HepG2 (cell line): ENCODE measurements around the gene CAMKV. TPM values are rescaled to one million over a fixed set of nuclear protein-coding genes. Genes with fewer than 3 reads are reported as not detected.
A peak's percentile ranks its signal among the peaks of the same experiment; 100 is the strongest.

ENCODE experiments used
- DNMT1 ChIP-seq: sonication (generic); formaldehyde crosslinking; IDR thresholded peaks from 2 replicates; pipeline ENCODE4 v1.5.1; 2020; ENCODE audit warnings: mild to moderate bottlenecking, missing genetic modification reagents
- DRAP1 ChIP-seq: IDR thresholded peaks from 2 replicates; pipeline ENCODE4 v1.6.1; 2016; ENCODE audit warnings: missing genetic modification reagents, missing compliant biosample characterization
- ETS1 ChIP-seq: sonication (generic); formaldehyde crosslinking; IDR thresholded peaks from 2 replicates; pipeline ENCODE4 v1.4.0; 2020; ENCODE audit warnings: missing genetic modification reagents
- KLF16 ChIP-seq, 2 experiments: sonication (generic) in 1 of 2; formaldehyde crosslinking in 1 of 2; IDR thresholded peaks; 2 replicates each; pipeline versions ENCODE4 v1.6.1 to v1.8.0; 2016 to 2023; ENCODE audit warnings: missing genetic modification reagents in 2 of 2, missing compliant biosample characterization in 1 of 2
- MAFG ChIP-seq: sonication (generic); formaldehyde crosslinking; IDR thresholded peaks from 2 replicates; pipeline ENCODE4 v1.5.1; 2020; ENCODE audit warnings: mild to moderate bottlenecking, missing genetic modification reagents
- MYC ChIP-seq: sonication (generic); formaldehyde crosslinking; IDR thresholded peaks from 2 replicates; pipeline ENCODE4 v1.9.0; 2021; ENCODE audit warnings: missing genetic modification reagents, borderline replicate concordance
- NFIC ChIP-seq: IDR thresholded peaks from 2 replicates; pipeline ENCODE4 v1.6.1; 2012; ENCODE audit warnings: mild to moderate bottlenecking, low read length, inconsistent platforms
- NFRKB ChIP-seq: fragments of 450-650 bp; IDR thresholded peaks from 2 replicates; pipeline ENCODE4 v1.6.1; 2017
- PRPF4 ChIP-seq: fragments of 200-400 bp; formaldehyde crosslinking; IDR thresholded peaks from 2 replicates; pipeline ENCODE4 v1.6.1; 2016; ENCODE audit warnings: low read length, low read depth; ENCODE audit not compliant: poor library complexity, severe bottlenecking
- RBFOX2 ChIP-seq: fragments of 200-400 bp; formaldehyde crosslinking; IDR thresholded peaks from 2 replicates; pipeline ENCODE4 v1.6.1; 2017; ENCODE audit warnings: low read depth, mild to moderate bottlenecking, low read length
- SALL2 ChIP-seq: sonication (generic); formaldehyde crosslinking; IDR thresholded peaks from 2 replicates; pipeline ENCODE4 v1.8.1; 2023; ENCODE audit warnings: mild to moderate bottlenecking, missing genetic modification reagents, inconsistent platforms
- TRAFD1 ChIP-seq: sonication (generic); formaldehyde crosslinking; IDR thresholded peaks from 2 replicates; pipeline ENCODE4 v1.5.1; 2020; ENCODE audit warnings: missing genetic modification reagents, mild to moderate bottlenecking, borderline replicate concordance
- ZBTB20 ChIP-seq: sonication (generic); formaldehyde crosslinking; IDR thresholded peaks from 2 replicates; pipeline ENCODE4 v1.8.1; 2023; ENCODE audit warnings: missing genetic modification reagents, low read depth, mild to moderate bottlenecking, borderline replicate concordance
- ZBTB21 ChIP-seq: sonication (generic); formaldehyde crosslinking; IDR thresholded peaks from 2 replicates; pipeline ENCODE4 v1.4.0; 2020; ENCODE audit warnings: missing genetic modification reagents
- ZFX ChIP-seq: sonication (generic); formaldehyde crosslinking; IDR thresholded peaks from 2 replicates; pipeline ENCODE4 v1.4.0; 2020; ENCODE audit warnings: mild to moderate bottlenecking, low read depth, missing genetic modification reagents, moderate library complexity
- ZHX1 ChIP-seq: sonication (generic); formaldehyde crosslinking; IDR thresholded peaks from 2 replicates; pipeline ENCODE4 v1.8.1; 2022; ENCODE audit warnings: low read depth, mild to moderate bottlenecking, missing genetic modification reagents
- ZNF704 ChIP-seq: sonication (generic); formaldehyde crosslinking; IDR thresholded peaks from 2 replicates; pipeline ENCODE4 v1.8.1; 2023; ENCODE audit warnings: mild to moderate bottlenecking, inconsistent platforms, moderate library complexity, missing genetic modification reagents, borderline replicate concordance
- ZNF780A ChIP-seq: sonication (generic); formaldehyde crosslinking; IDR thresholded peaks from 2 replicates; pipeline ENCODE4 v1.8.0; 2022; ENCODE audit warnings: mild to moderate bottlenecking, missing genetic modification reagents, moderate library complexity
- ZNF83 ChIP-seq: sonication (generic); formaldehyde crosslinking; IDR thresholded peaks from 2 replicates; pipeline ENCODE4 v1.4.0; 2020; ENCODE audit warnings: missing genetic modification reagents, mild to moderate bottlenecking, borderline replicate concordance
- polyA plus RNA-seq, 8 experiments: library from polyadenylated mRNA; depleted of rRNA in 3 of 8; stranded (reverse) in 7 of 8; unstranded in 1 of 8; fragments of >200 nt; fragmentation: Illumina TruSeq in 4 of 8; extraction: Trizol in 4 of 8; gene quantifications; 2 replicates each; pipeline versions ENCODE4 v1.2.1 to v1.2.3, GENCODE V29; 2011 to 2016; ENCODE audit warnings: low read depth in 4 of 8, missing spikeins in 1 of 8, mixed read lengths in 1 of 8; ENCODE audit not compliant: insufficient read depth in 1 of 8
- total RNA-seq, 5 experiments: library from RNA; depleted of rRNA; stranded (reverse); fragments of >200 nt; fragmentation: Illumina TruSeq; extraction: Trizol; gene quantifications; 2 replicates each; pipeline ENCODE4 v1.2.3, GENCODE V29; 2016; ENCODE audit warnings: low read depth in 1 of 5

CAMKV gene
- total and polyA plus RNA-seq, 2 of the 13 experiments (the other 11 are each of a cell fraction or from before 2014, with no cell fraction given), result 0.13 to 0.15 TPM

- TF ChIP-seq KLF16 (CRISPR knock-in tag; IDR thresholded peaks at IDR 0.05) (no peak), ZNF704 (no peak), ZHX1 (CRISPR knock-in tag) (no peak), DNMT1 (CRISPR knock-in tag) (no peak), SALL2 (CRISPR knock-in tag) (0 out of 2 replicates have a peak, but pooled peaks have one; percentile 72), ZBTB21 (CRISPR knock-in tag) (no peak), NFIC (no peak), MYC (CRISPR knock-in tag) (peak; percentile 27; the same call in 1 of the 2 replicates), ZNF83 (CRISPR knock-in tag) (no peak), DRAP1 (0 out of 2 replicates have a peak, but pooled peaks have one; percentile 14), RBFOX2 (peak; percentile 61), TRAFD1 (CRISPR knock-in tag) (no peak), ZFX (CRISPR knock-in tag) (peak; percentile 90), NFRKB (no peak), MAFG (no peak), ETS1 (CRISPR knock-in tag) (no peak), ZNF780A (CRISPR knock-in tag) (no peak), PRPF4 (no peak), ZBTB20 (CRISPR knock-in tag) (no peak)
These were observed 34.0 kb upstream of the CAMKV start, which contains the start of gene MST1R (continued) for GRCh38 chr3:49903451-49904424.
